SK-N-SH treated with all-trans-retinoic acid at 6 μM for 48 hours (cell line): ENCODE measurements around the gene FXYD4.

Experiments
- ARNTL ChIP-seq: fragments of 450-650 bp; formaldehyde crosslinking; IDR thresholded peaks from 2 replicates; pipeline ENCODE4 v1.5.0; 2020; ENCODE audit warnings: low read depth, mild to moderate bottlenecking, moderate library complexity, borderline replicate concordance
- CREB5 ChIP-seq: fragments of 250-450 bp; sonication (Bioruptor Pico); IDR thresholded peaks from 2 replicates; pipeline ENCODE4 v1.5.1; 2020; ENCODE audit warnings: low read depth, mild to moderate bottlenecking, moderate library complexity
- PATZ1 ChIP-seq: fragments of 250-450 bp; sonication (Bioruptor Pico); IDR thresholded peaks from 2 replicates; pipeline ENCODE4 v1.8.0; 2020; ENCODE audit warnings: mild to moderate bottlenecking, moderate library complexity, borderline replicate concordance
- POU6F1 ChIP-seq: fragments of 250-450 bp; sonication (Bioruptor Pico); IDR thresholded peaks from 2 replicates; pipeline ENCODE4 v1.8.0; 2021; ENCODE audit warnings: low read depth, mild to moderate bottlenecking, moderate library complexity, borderline replicate concordance
- TOX ChIP-seq: fragments of 250-450 bp; sonication (Bioruptor Pico); IDR thresholded peaks from 2 replicates; pipeline ENCODE4 v1.8.0; 2021; ENCODE audit warnings: mild to moderate bottlenecking, moderate library complexity, borderline replicate concordance
- TSHZ2 ChIP-seq: fragments of 250-450 bp; sonication (Bioruptor Pico); IDR thresholded peaks from 2 replicates; pipeline ENCODE4 v1.5.0; 2020; ENCODE audit warnings: mild to moderate bottlenecking, moderate library complexity
- ZFP3 ChIP-seq: fragments of 250-450 bp; sonication (Bioruptor Pico); IDR thresholded peaks from 2 replicates; pipeline ENCODE4 v1.5.0; 2020; ENCODE audit warnings: mild to moderate bottlenecking, moderate library complexity
- ZFP30 ChIP-seq: fragments of 450-650 bp; formaldehyde crosslinking; IDR thresholded peaks from 2 replicates; pipeline ENCODE4 v1.5.0; 2022; ENCODE audit warnings: mild to moderate bottlenecking, moderate library complexity
- ZNF70 ChIP-seq: fragments of 450-650 bp; formaldehyde crosslinking; IDR thresholded peaks from 2 replicates; pipeline ENCODE4 v1.5.0; 2020; ENCODE audit warnings: mild to moderate bottlenecking, moderate library complexity

GRCh38 chr10:43390333-43390732 is 18.9 kb downstream of the FXYD4 start:
- TF ChIP-seq TOX (CRISPR knock-in tag) = no peak
- TF ChIP-seq ARNTL (CRISPR knock-in tag) = no peak
- TF ChIP-seq ZFP3 (CRISPR knock-in tag) = no peak
- no peak for TF ChIP-seq PATZ1 (CRISPR knock-in tag)
- no peak; the same call in 1 of the 2 replicates for TF ChIP-seq ZNF70 (CRISPR knock-in tag)
- TF ChIP-seq CREB5 (CRISPR knock-in tag) = no peak
- TF ChIP-seq ZFP30 (CRISPR knock-in tag) = no peak
- TF ChIP-seq POU6F1 = no peak
- TF ChIP-seq TSHZ2 (CRISPR knock-in tag) = no peak
